Right renal cortex interstitium (tissue), 3 donors: Measurements from ENCODE around the gene MAPK12. TPM values are rescaled to one million over a fixed set of nuclear protein-coding genes. Genes with fewer than 3 reads are reported as not detected.

Experiments used
- DNase-seq, 3 donors: peaks; one replicate each; pipeline ENCODE4 v3.0.0-alpha.2; 2013; ENCODE audit warnings: low read depth in 3 of 3, low spot score in 2 of 3
- polyA plus RNA-seq, 3 donors: library from polyadenylated mRNA; unstranded; fragments of 120-200 nt; gene quantifications; one replicate each; pipeline ENCODE4 v1.2.1, GENCODE V29; 2013; ENCODE audit not compliant: insufficient read length in 3 of 3

Gene MAPK12
- polyA plus RNA-seq, 3 donors = 9.1 to 10.9 (median 9.9) TPM

- no peak for DNase-seq
Measured at GRCh38 chr22:50253046-50253915, 8.2 kb downstream of the MAPK12 start.

GRCh38 chr22:50252082-50253045 is 9.1 kb downstream of the MAPK12 start:
- no peak for DNase-seq

- DNase-seq = no peak
Measured at GRCh38 chr22:50251477-50252081, 9.9 kb downstream of the MAPK12 start.

GRCh38 chr22:50250555-50251476 is 10.7 kb downstream of the MAPK12 start, which contains the start of gene HDAC10:
Gene HDAC10, minus strand, starts transcription at chr22:50251265. Its CDS starts 233 bp downstream, at chr22:50251032.
- DNase-seq = no peak

GRCh38 chr22:50250249-50250554 is 11.3 kb downstream of the MAPK12 start:
- no peak for DNase-seq

GRCh38 chr22:50249341-50250248 is 11.9 kb downstream of the MAPK12 start:
- DNase-seq = no peak

- no peak for DNase-seq
Measured at GRCh38 chr22:50248196-50249081, 13.0 kb downstream of the MAPK12 start.

- DNase-seq = no peak
Measured at GRCh38 chr22:50247748-50248147, 13.7 kb downstream of the MAPK12 start.

GRCh38 chr22:50246242-50247175 is 15.0 kb downstream of the MAPK12 start:
- DNase-seq = no peak

- no peak for DNase-seq
Measured at GRCh38 chr22:50245214-50246072, 16.0 kb downstream of the MAPK12 start.

- DNase-seq = peak; percentile 72 to 89 (median 85)
Measured at GRCh38 chr22:50244420-50245213, 16.9 kb downstream of the MAPK12 start, which contains the start of gene TUBGCP6. Gene TUBGCP6, minus strand, starts transcription at chr22:50245023. Its CDS starts 564 bp downstream, at chr22:50244459.

GRCh38 chr22:50243685-50244419 is 17.6 kb downstream of the MAPK12 start:
- no peak for DNase-seq

GRCh38 chr22:50242406-50242949 is 19.0 kb downstream of the MAPK12 start:
- DNase-seq = no peak

- DNase-seq = no peak
Measured at GRCh38 chr22:50238755-50239154, 22.7 kb downstream of the MAPK12 start.
